DMS53 (cell line): Measurements from ENCODE around the gene AGBL4.

Source experiments
- DNase-seq: peaks from one replicate; lab custom pipeline; 2025; lab: John Stamatoyannopoulos, UW

AGBL4 gene

DNA sequence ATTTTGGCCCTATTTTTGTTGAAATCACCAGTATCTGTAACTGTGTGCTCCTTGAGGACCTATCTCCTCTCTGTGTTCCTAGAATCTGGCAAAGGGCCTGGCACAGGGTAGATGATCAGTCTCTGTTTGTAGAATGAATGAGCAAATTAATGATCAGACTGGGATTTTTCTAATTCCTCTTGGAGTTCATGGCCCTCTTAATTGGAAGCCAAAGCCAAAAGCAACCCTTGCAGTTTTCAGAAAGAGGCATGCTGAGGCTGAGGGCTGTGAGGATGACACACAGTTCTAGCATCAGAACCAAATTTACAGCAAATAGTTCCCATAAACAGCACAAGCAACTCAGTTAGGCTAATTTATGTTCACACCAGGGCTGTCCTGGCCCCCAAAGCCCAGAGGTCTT, 1136.0 kb downstream of the AGBL4 start:
- DNase-seq: no peak

DNA sequence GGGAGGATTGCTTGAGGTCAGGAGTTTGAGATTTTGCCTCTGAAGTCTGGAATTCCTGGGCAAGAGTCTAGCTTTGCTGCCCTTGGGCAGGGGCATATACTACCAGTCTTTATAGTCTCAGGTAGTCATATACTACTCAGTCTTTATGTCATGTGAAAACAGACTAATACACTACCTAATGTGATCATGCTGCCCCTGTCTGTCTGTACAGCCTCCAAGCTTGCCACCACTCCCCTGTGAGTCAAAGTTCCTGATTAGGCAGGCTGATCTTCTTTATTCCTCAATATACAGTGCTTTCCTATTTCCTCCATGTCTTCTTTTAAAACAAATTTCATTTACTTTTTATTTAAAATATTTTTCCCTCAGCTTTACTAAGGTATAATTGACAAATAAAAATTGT, 1141.7 kb downstream of the AGBL4 start:
- DNase-seq: no peak

DNA sequence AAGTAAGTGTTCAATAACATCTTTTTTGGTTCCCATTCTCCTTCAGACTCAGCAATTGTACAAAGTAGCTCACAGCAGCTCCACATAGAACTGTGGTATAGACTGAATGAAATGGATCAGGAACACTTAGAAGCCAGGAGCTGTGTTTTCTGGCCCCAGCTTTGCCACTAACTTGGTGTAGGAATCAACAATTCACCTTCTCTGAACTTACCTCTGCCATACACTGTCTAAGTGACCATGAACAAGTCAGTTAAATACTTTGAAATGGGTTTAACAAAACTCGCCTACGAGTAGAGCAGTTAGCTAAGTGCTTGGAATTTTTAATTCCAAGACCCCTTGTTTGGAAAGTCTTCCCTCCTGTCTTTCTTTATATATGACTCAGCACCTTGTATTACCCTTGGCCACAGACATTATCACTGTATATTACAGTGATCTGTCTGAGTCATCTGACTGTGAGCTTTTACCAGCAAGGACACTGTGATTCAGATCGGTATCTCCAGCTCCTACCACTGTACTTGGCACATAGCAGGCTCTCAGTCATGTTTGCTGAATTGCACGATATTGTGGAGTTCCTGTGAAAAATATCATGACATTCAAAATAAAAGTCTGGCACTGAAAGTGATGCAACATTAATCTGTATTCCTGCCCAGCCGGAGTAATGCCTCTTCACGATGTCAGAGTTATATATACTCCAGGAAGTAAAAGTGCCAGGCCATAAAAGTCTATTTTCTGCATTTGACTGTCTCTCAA, 1145.4 kb downstream of the AGBL4 start:
- peak; percentile 76 for DNase-seq

DNA sequence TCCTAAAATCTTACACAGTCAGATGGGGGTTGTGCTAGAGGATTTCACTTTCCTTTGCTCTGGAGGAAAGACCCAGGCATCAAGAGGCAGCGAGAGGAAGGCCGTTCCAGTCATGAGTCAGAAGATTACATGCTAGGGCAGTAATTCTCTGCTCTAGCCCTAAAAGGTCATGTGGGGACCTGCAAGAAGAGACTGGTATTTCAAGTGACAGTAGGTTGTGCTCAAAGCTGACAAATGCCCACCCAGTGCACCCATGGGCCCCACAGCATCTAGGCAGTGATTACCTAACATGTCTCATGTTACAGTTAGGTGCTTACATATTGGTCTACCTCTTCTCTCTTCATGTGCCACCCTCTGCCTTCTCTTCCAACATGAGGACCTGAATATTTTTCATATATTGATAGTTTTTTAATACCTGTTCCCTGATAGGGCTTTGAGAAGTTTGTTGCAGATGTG, 1147.4 kb downstream of the AGBL4 start:
- DNase-seq: no peak

DNA sequence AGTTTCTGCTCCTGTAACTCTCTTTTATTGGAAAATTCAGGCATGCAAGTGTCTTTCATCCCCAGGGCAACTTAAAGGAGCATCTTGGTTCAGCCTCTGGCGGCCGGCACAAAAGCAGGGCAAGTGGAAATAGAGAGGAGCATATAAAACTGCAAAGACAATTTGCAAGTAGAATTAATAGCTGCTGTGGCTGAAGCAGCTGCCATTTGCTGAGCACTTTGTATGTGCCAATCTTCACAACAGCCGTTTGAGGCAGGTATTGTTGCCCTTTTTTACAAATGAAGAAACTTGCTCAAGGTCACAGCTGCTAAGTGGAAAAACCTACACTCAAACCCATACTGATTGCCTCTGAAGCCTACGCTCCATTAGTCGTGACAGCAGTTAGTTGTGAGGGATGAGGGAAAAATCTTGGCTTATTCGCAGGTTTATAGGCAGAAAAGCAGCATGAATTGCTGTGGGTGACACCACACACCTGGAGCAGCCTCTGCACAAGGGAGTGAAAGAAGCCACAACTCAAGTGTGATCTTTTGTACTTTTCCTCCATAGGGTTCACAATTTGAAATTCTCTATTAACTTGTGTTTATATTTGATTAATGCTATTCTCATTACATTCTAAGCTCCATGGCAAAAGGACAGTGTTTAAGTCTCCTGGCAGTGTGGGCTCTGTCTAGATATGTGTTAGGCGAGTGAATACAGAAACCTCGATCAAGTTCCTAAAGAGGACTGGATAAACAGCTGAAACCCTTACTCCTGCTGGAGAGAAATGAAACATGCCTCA, 1148.0 kb downstream of the AGBL4 start:
- no peak for DNase-seq

DNA sequence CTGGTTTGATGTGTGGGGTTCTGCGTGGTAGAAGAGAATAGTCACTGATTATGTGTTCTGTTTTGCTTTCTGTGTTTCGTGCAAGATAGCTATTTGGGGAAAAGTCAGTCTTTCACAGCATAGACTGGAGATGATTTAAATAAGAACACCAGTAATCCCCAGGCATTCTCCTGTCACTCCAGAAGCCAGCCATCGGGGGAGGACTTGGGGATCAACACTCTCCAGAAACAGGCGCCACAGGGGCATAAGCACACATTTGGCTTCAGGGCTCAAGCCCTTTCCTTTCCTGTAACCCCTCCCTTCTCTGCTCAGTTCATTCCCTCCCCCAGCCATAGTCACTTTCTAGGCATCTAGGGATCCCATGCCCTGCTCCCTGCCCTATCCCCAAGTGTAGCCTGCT, 1149.8 kb downstream of the AGBL4 start:
- no peak for DNase-seq

- peak; percentile 62 for DNase-seq
Measured at GRCh38 chr1:48870596-48870995, 1153.2 kb downstream of the AGBL4 start.

DNA sequence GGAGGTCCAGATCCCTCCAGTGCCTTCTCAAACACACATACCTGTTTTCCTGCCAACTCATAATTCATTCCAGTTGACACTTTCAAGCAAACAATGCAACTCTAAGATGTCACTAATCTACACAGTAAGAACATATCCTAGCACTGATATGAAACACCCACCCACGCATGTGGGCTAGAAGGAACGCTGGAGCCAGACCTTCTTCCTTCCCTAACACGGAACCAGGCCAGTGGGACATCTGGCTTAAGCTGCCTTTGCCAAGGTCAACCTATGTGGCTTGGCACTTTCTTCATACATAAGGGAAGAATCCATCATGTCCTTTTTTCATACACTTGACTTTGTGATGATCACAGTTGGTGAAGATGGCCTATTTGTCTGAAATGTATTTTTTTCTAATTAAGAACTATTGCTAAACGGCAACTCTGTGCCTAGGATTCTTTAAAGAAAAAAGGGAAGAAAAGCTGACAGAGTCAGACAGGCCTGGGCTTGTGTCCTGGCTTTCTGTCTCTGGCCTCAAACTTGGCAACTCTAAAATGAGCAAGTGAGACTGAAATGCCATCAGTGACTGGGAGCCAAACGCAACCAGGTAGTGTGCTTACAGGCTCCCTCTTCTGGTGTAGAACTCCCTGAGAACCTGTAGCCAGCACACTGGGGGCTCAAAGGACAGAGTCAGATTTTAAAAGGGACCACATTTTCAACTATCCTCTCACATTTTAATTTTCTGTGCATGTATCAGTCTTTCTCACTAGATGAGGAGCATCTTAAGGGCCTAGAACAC, 1154.4 kb downstream of the AGBL4 start:
- no peak for DNase-seq

GRCh38 chr1:48864913-48865312, 1158.8 kb downstream of the AGBL4 start:
- DNase-seq: no peak

DNA sequence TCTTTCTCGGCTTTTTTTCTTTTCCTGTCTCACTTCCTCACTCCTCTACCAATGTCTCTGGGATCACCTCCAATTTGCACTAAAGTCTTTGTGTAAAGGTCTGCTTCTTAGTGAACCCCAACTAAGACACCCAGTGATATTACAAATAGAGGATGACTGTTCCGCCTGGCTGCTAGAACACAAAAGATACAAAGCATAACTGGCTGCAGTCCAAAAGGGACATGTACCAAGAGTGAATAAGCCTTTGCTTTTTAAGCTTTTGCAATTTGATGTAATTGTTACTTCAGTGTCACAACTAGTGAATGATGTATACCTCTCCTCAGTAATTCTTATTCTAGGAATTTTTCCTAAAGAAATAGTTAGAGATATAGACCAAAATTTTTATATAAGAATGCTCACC, 1164.3 kb downstream of the AGBL4 start:
- DNase-seq: peak; percentile 63

DNA sequence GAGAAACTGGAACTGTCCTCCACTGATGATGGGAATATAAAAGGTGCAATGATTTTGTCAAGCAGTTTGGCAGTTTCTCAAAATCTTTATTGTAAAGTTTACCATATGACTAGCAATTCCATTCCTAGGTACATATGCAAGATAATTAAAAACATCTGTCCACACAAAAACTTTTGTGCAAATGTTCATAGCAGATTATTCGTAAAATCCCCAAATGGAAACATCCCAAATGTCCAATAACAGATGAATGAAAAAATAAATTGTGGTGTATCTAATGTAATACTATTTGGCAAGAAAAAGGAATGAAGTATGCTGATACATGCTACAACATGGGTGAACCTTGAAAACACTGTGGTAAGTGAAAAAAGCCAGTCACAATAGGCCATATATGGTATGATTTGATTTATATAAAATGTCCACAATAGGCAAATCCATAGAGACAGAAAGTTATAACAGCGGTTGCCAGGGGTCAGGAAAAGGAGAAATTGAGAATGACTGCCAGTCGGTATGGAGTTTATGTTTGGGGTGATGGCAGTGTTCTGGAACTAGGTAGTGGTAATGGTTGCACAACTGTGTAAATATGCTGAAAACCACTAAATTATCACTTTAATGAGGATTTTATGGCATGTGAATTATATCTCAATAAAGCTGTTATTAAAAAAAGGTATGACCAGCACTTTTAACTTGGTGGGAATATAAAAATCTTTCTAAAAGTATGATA, 1165.4 kb downstream of the AGBL4 start:
- DNase-seq: no peak

DNA sequence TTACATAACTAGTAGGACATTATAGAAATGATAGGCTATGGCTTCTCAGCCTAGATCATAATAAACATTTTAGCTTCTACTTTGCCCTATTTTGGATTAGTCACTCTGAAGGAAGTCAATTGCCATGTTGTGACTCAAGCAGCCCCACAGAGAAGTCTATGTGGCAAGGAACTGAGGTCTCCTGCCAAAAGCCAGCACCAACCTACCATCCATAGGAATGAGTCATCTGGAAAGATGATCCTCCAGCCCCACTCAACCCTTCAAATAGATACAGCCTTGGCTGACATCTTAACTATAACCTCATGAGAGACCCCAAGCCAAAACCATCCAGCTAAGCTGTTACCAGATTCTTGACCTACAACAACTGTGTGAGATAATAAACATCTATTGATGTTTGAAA, 1170.7 kb downstream of the AGBL4 start:
- DNase-seq: peak; percentile 63

- no peak for DNase-seq
Measured at GRCh38 chr1:48851638-48852037, 1172.1 kb downstream of the AGBL4 start.

DNA sequence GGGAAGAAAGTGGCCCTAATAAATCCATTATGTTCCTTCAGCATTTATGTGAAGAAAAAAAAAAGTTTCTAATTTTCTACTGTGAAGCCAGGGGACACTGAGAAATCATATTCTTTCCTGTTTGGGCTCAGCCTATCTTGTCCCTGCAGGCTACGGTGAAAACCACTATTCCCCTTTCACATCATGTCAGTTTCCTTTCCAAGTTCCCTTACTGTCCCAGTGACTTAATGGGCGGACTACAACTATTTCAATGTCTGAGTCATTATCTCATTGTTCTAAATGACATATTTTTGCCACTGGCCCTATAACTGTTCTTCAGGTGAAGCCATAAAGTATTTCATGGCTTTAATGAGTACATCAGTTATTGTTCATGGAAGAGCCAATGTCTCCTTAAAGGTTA, 1175.7 kb downstream of the AGBL4 start:
- no peak for DNase-seq

GRCh38 chr1:48846441-48846840, 1177.3 kb downstream of the AGBL4 start:
- no peak for DNase-seq

DNA sequence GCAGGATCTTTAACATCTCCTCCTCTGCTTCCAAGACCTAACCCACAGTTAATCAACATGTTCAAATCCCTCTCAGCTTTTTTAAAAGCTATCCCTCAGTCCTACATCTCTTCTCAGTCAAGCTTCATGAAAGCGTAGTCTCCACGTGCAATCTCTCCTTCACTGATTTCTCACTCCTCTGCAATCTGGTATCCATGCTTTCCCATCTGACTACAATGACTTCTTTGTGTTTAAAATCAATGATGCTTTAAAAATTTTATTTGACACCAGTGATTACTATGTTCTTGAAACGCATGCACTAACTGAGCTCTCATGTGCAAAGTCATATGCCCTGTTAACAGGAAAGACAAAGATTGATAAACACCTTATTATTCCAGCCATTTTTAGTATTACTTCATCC, 1179.6 kb downstream of the AGBL4 start:
- no peak for DNase-seq

GRCh38 chr1:48841966-48842365, 1181.8 kb downstream of the AGBL4 start:
- DNase-seq: no peak

- no peak for DNase-seq
Measured at GRCh38 chr1:48841461-48841860, 1182.3 kb downstream of the AGBL4 start.

DNA sequence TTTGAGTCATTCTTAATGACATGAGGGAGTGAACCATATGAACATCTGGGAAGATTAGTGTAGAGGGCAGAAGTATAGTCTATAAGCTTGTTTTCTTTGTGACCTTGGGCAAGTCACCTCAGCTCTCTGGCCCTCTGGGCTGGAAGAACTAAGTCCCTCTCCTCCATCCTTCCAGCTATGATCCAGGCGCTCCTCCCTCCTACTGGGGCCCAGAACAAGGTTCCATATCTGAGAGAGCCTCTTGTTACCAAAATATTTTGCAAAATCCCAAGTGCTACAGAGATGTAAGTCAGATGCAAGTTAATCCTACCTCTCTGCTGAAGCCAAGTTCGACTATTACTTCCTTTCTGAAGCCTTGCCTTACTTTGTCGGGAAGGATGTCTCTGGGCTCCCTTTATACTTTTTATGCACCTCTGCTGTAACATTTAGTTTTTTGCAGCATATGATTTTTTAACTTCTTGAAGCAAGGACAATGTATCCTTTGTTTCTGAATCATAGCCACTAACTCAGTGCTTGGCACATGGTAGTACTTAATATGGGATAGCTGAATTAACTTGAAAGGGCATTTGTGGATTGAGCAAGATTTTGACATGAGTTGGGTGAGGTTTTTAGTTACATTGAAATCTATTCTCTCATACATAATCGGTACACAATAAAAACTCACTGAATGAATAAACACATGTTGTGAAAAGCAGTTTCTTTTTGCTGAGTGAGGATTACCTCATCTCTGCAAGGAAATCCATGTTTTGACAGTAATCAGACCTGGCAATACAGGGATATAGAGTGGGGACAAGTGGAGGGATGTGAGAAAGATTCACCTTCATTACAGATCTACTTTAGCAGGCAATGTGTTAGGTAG, 1192.4 kb downstream of the AGBL4 start:
- peak; percentile 13 for DNase-seq

GRCh38 chr1:48830715-48831114, 1193.0 kb downstream of the AGBL4 start:
- no peak for DNase-seq

DNA sequence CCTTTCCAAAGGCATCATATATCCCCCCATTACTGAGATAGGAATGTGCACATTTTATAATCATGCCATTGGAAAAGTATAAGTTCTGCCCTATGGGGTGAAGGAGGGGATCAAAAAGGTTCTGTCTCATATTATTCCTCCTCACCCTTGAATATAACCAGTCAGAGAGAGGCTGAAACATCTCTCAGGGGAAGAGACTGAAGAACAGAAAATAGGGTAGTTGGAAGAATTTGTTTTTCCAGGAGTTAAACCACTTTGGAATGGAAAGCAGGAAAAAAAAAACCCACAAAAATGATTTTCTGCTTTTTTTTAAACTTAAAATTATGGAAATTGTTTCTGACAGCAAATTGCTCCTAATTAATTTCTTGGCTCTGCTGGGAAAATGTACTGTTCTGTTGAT, 1194.3 kb downstream of the AGBL4 start:
- no peak for DNase-seq
